HepG2 (cell line): ENCODE measurements around the gene ZNF277. TPM values are rescaled to one million over a fixed set of nuclear protein-coding genes. Genes with fewer than 3 reads are reported as not detected.

Source experiments
- ADNP ChIP-seq: sonication (generic); formaldehyde crosslinking; IDR thresholded peaks from 2 replicates; pipeline ENCODE4 v1.4.0; 2020; ENCODE audit warnings: missing genetic modification reagents
- ARID5B ChIP-seq: IDR thresholded peaks from 2 replicates; pipeline ENCODE4 v1.4.0; 2020; ENCODE audit warnings: mild to moderate bottlenecking, missing genetic modification reagents
- DNMT3B ChIP-seq: conservative IDR thresholded peaks from 2 replicates; pipeline ENCODE4 v1.6.1; 2016; ENCODE audit warnings: missing biosample characterization, control low read depth
- FOXO1 ChIP-seq: sonication (generic); formaldehyde crosslinking; IDR thresholded peaks from 2 replicates; pipeline ENCODE4 v1.4.0; 2020; ENCODE audit warnings: missing genetic modification reagents
- HMG20A ChIP-seq: IDR thresholded peaks from 2 replicates; pipeline ENCODE4 v1.6.1; 2016; ENCODE audit warnings: borderline replicate concordance
- HMG20B ChIP-seq: conservative IDR thresholded peaks from 2 replicates; pipeline ENCODE4 v1.6.1; 2016; ENCODE audit warnings: missing genetic modification reagents, missing compliant biosample characterization
- HNRNPL ChIP-seq: fragments of 200-400 bp; formaldehyde crosslinking; IDR thresholded peaks from 2 replicates; pipeline ENCODE4 v1.6.1; 2017; ENCODE audit warnings: mild to moderate bottlenecking, low read depth, low read length
- JUND ChIP-seq: sonication (generic); formaldehyde crosslinking; IDR thresholded peaks from 2 replicates; pipeline ENCODE4 v1.8.0; 2022; ENCODE audit warnings: mild to moderate bottlenecking, missing genetic modification reagents
- KLF12 ChIP-seq: sonication (generic); formaldehyde crosslinking; IDR thresholded peaks from 2 replicates; pipeline ENCODE4 v1.4.0; 2020; ENCODE audit warnings: missing genetic modification reagents, borderline replicate concordance
- MAX ChIP-seq: IDR thresholded peaks from 2 replicates; pipeline ENCODE4 v1.6.1; 2012; ENCODE audit warnings: inconsistent platforms
- MED1 ChIP-seq: sonication (generic); formaldehyde crosslinking; IDR thresholded peaks from 2 replicates; pipeline ENCODE4 v1.4.0; 2020; ENCODE audit warnings: missing genetic modification reagents
- PRDM10 ChIP-seq: sonication (generic); formaldehyde crosslinking; IDR thresholded peaks from 2 replicates; pipeline ENCODE4 v1.4.0; 2020; ENCODE audit warnings: low read depth, missing genetic modification reagents
- RFXAP ChIP-seq: sonication (generic); formaldehyde crosslinking; IDR thresholded peaks from 2 replicates; pipeline ENCODE4 v1.4.0; 2020; ENCODE audit warnings: missing genetic modification reagents, borderline replicate concordance
- SPEN ChIP-seq: sonication (generic); formaldehyde crosslinking; IDR thresholded peaks from 2 replicates; pipeline ENCODE4 v1.5.1; 2020; ENCODE audit warnings: low read depth, mild to moderate bottlenecking, missing genetic modification reagents
- SYNCRIP ChIP-seq: fragments of 200-400 bp; formaldehyde crosslinking; IDR thresholded peaks from 2 replicates; pipeline ENCODE4 v1.6.1; 2018; ENCODE audit warnings: mild to moderate bottlenecking, low read depth, low read length; ENCODE audit not compliant: insufficient read depth
- THAP8 ChIP-seq: sonication (generic); formaldehyde crosslinking; IDR thresholded peaks from 2 replicates; pipeline ENCODE4 v1.5.1; 2020; ENCODE audit warnings: missing genetic modification reagents, mild to moderate bottlenecking, borderline replicate concordance
- ZNF570 ChIP-seq: sonication (generic); formaldehyde crosslinking; IDR thresholded peaks from 2 replicates; pipeline ENCODE4 v1.4.0; 2020; ENCODE audit warnings: mild to moderate bottlenecking, missing genetic modification reagents, borderline replicate concordance
- ZNF749 ChIP-seq: sonication (generic); formaldehyde crosslinking; IDR thresholded peaks from 2 replicates; pipeline ENCODE4 v1.8.0; 2022; ENCODE audit warnings: mild to moderate bottlenecking, missing genetic modification reagents, moderate library complexity, borderline replicate concordance
- ZNF800 ChIP-seq: sonication (generic); formaldehyde crosslinking; IDR thresholded peaks from 2 replicates; pipeline ENCODE4 v1.4.0; 2020; ENCODE audit warnings: missing genetic modification reagents
- ZSCAN31 ChIP-seq: sonication (generic); formaldehyde crosslinking; IDR thresholded peaks from 2 replicates; pipeline ENCODE4 v1.5.0; 2020; ENCODE audit warnings: low read depth, mild to moderate bottlenecking, missing genetic modification reagents
- polyA plus RNA-seq, 8 experiments: library from polyadenylated mRNA; depleted of rRNA in 3 of 8; stranded (reverse) in 7 of 8; unstranded in 1 of 8; fragments of >200 nt; fragmentation: Illumina TruSeq in 4 of 8; extraction: Trizol in 4 of 8; gene quantifications; 2 replicates each; pipeline versions ENCODE4 v1.2.1 to v1.2.3, GENCODE V29; 2011 to 2016; ENCODE audit warnings: low read depth in 4 of 8, missing spikeins in 1 of 8, mixed read lengths in 1 of 8; ENCODE audit not compliant: insufficient read depth in 1 of 8
- total RNA-seq, 5 experiments: library from RNA; depleted of rRNA; stranded (reverse); fragments of >200 nt; fragmentation: Illumina TruSeq; extraction: Trizol; gene quantifications; 2 replicates each; pipeline ENCODE4 v1.2.3, GENCODE V29; 2016; ENCODE audit warnings: low read depth in 1 of 5

Gene ZNF277
- total and polyA plus RNA-seq, 2 of the 13 experiments (the other 11 are each of a cell fraction or from before 2014, with no cell fraction given): 29.1 to 30.1 TPM

- TF ChIP-seq ADNP: no peak
- TF ChIP-seq THAP8 (CRISPR knock-in tag): no peak
- peak; percentile 88 for TF ChIP-seq HMG20A (CRISPR knock-in tag)
- peak; percentile 73; the same call in 1 of the 2 replicates for TF ChIP-seq FOXO1 (CRISPR knock-in tag)
- TF ChIP-seq PRDM10: no peak
- TF ChIP-seq RFXAP (CRISPR knock-in tag): no peak
- no peak for TF ChIP-seq ZNF749 (CRISPR knock-in tag)
- TF ChIP-seq MED1 (CRISPR knock-in tag): peak; percentile 60; the same call in 1 of the 2 replicates
- no peak for TF ChIP-seq HMG20B (CRISPR knock-in tag)
- TF ChIP-seq ARID5B (CRISPR knock-in tag): peak; percentile 97
- TF ChIP-seq SYNCRIP: no peak
- no peak for TF ChIP-seq ZNF800 (CRISPR knock-in tag)
- no peak for TF ChIP-seq ZNF570
- no peak for TF ChIP-seq DNMT3B (CRISPR knock-in tag)
- TF ChIP-seq MAX: no peak
- no peak for TF ChIP-seq SPEN (CRISPR knock-in tag)
- peak; percentile 32; the same call in 1 of the 2 replicates for TF ChIP-seq ZSCAN31
- no peak for TF ChIP-seq KLF12 (CRISPR knock-in tag)
- TF ChIP-seq HNRNPL: no peak
- no peak for TF ChIP-seq JUND (CRISPR knock-in tag)
These were observed 12.5 kb upstream of the ZNF277 start (continued) for GRCh38 chr7:112193915-112194502.
